Islet of Langerhans (tissue), 1 donor: ENCODE data around the gene MAP3K4.
"Not testable (repeated sequence)": the region's sequence is repeated elsewhere in the genome, so short reads cannot be mapped to it uniquely, and the experiment has no call there.

Source experiments
- FAIRE-seq: peaks from one replicate; lab custom pipeline; 2011; peaks lifted over from hg19 to GRCh38; lab: Jason Lieb, UNC

MAP3K4 gene

GRCh38 chr6:161088676-161089328 lies 97.2 kb downstream of the MAP3K4 start:
- FAIRE-seq = no peak

- no peak for FAIRE-seq
Observed at GRCh38 chr6:161091151-161091550, 99.6 kb downstream of the MAP3K4 start.

- no peak for FAIRE-seq
Observed at GRCh38 chr6:161091972-161092701, 100.6 kb downstream of the MAP3K4 start.

- FAIRE-seq = no peak
Observed at GRCh38 chr6:161094955-161095354, 103.4 kb downstream of the MAP3K4 start.

- FAIRE-seq = no peak
Observed at GRCh38 chr6:161095916-161096315, 104.3 kb downstream of the MAP3K4 start.

- no peak for FAIRE-seq
Observed at GRCh38 chr6:161100072-161100471, 108.5 kb downstream of the MAP3K4 start.

GRCh38 chr6:161101517-161101916 lies 109.9 kb downstream of the MAP3K4 start:
- FAIRE-seq = no peak

- FAIRE-seq = no peak
Observed at GRCh38 chr6:161103475-161103874, 111.9 kb downstream of the MAP3K4 start.

GRCh38 chr6:161104966-161105365 lies 113.4 kb downstream of the MAP3K4 start:
- FAIRE-seq = no peak

GRCh38 chr6:161105408-161105807 lies 113.8 kb downstream of the MAP3K4 start:
- FAIRE-seq = no peak

- no peak for FAIRE-seq
Observed at GRCh38 chr6:161107779-161108730, 116.5 kb downstream of the MAP3K4 start.

- FAIRE-seq = no peak
Observed at GRCh38 chr6:161108916-161109315, 117.3 kb downstream of the MAP3K4 start.

GRCh38 chr6:161109366-161109765 lies 117.8 kb downstream of the MAP3K4 start:
- FAIRE-seq = no peak

- no peak for FAIRE-seq
Observed at GRCh38 chr6:161110028-161110779, 118.6 kb downstream of the MAP3K4 start.

- FAIRE-seq = no peak
Observed at GRCh38 chr6:161111261-161111660, 119.7 kb downstream of the MAP3K4 start.

- no peak for FAIRE-seq
Observed at GRCh38 chr6:161115468-161115867, 123.9 kb downstream of the MAP3K4 start.

GRCh38 chr6:161116554-161116953 lies 125.0 kb downstream of the MAP3K4 start:
- no peak for FAIRE-seq

- no peak for FAIRE-seq
Observed at GRCh38 chr6:161117308-161117707, 125.7 kb downstream of the MAP3K4 start.

- no peak for FAIRE-seq
Observed at GRCh38 chr6:161117942-161118341, 126.4 kb downstream of the MAP3K4 start.

- FAIRE-seq = not testable (repeated sequence)
Observed at GRCh38 chr6:161123319-161123718, 131.8 kb downstream of the MAP3K4 start.

GRCh38 chr6:161125591-161125990 lies 134.0 kb downstream of the MAP3K4 start:
- FAIRE-seq = no peak
